ENCODE results near the gene TMPRSS11E. TPM values are rescaled to one million over a fixed set of nuclear protein-coding genes. Genes with fewer than 3 reads are reported as not detected.

TMPRSS11E gene
- polyA plus RNA-seq, 1 experiment: not detected

GRCh38 chr4:68461790-68462189, 14.5 kb downstream of the TMPRSS11E start:
- Histone ChIP-seq H3K27me3 (ENCODE audit: control insufficient read depth, insufficient read depth, low read length) (no peaks in the 10 kb centered on the region), H3K36me3 (ENCODE audit: control insufficient read depth, insufficient read depth, low read length) (no peaks in the 10 kb centered on the region), H3K4me3 (ENCODE audit: low read depth, low read length) (no peak overlapping the region)
- no peak for DNase-seq (ENCODE audit: low read depth)
- ChIA-PET CTCF (interaction anchor here (0.7 kb wide), 1 partner anchor 37 kb away, joined by 3 read pairs; no protein-coding TSS in a partner anchor), POLR2A (no interaction called here)
- no peak for TF ChIP-seq CTCF (IDR thresholded peaks at IDR 0.05; ENCODE audit: insufficient read depth, low read depth, low read length)

GRCh38 chr4:68462691-68463090, 15.4 kb downstream of the TMPRSS11E start:
- ChIA-PET CTCF (no interaction called here), POLR2A (no interaction called here)
- no peaks in the 10 kb centered on the region for H3K27me3 ChIP-seq (ENCODE audit: control insufficient read depth, insufficient read depth, low read length)
- no peaks in the 10 kb centered on the region for H3K36me3 ChIP-seq (ENCODE audit: control insufficient read depth, insufficient read depth, low read length)
- H3K4me3 ChIP-seq (ENCODE audit: low read depth, low read length): no peak overlapping the region
- TF ChIP-seq CTCF (IDR thresholded peaks at IDR 0.05; ENCODE audit: insufficient read depth, low read depth, low read length): no peak
- no peak for DNase-seq (ENCODE audit: low read depth)

- DNase-seq (ENCODE audit: low read depth): no peak
- H3K4me3 ChIP-seq (ENCODE audit: low read depth, low read length): no peak overlapping the region
- H3K27me3 ChIP-seq (ENCODE audit: control insufficient read depth, insufficient read depth, low read length): no peaks in the 10 kb centered on the region
- no peak for TF ChIP-seq CTCF (IDR thresholded peaks at IDR 0.05; ENCODE audit: insufficient read depth, low read depth, low read length)
- H3K36me3 ChIP-seq (ENCODE audit: control insufficient read depth, insufficient read depth, low read length): no peaks in the 10 kb centered on the region
- ChIA-PET CTCF (no interaction called here), POLR2A (no interaction called here)
Observed at GRCh38 chr4:68463796-68464195, 16.5 kb downstream of the TMPRSS11E start.

GRCh38 chr4:68465058-68465457, 17.8 kb downstream of the TMPRSS11E start:
- TF ChIP-seq CTCF (IDR thresholded peaks at IDR 0.05; ENCODE audit: insufficient read depth, low read depth, low read length): no peak
- POLR2A ChIA-PET: no interaction called here
- CTCF ChIA-PET: interaction anchor here (1.2 kb wide), 1 partner anchor 10 kb away, joined by 5 read pairs; no protein-coding TSS in a partner anchor
- no peaks in the 10 kb centered on the region for H3K27me3 ChIP-seq (ENCODE audit: control insufficient read depth, insufficient read depth, low read length)
- DNase-seq (ENCODE audit: low read depth): no peak
- H3K36me3 ChIP-seq (ENCODE audit: control insufficient read depth, insufficient read depth, low read length): no peaks in the 10 kb centered on the region
- H3K4me3 ChIP-seq (ENCODE audit: low read depth, low read length): no peak overlapping the region

GRCh38 chr4:68466185-68466584, 18.9 kb downstream of the TMPRSS11E start:
- peak; percentile 72 for DNase-seq (ENCODE audit: low read depth)
- Histone ChIP-seq H3K4me3 (ENCODE audit: low read depth, low read length) (no peak overlapping the region), H3K36me3 (ENCODE audit: control insufficient read depth, insufficient read depth, low read length) (no peaks in the 10 kb centered on the region), H3K27me3 (ENCODE audit: control insufficient read depth, insufficient read depth, low read length) (no peaks in the 10 kb centered on the region)
- ChIA-PET POLR2A (no interaction called here), CTCF (no interaction called here)
- TF ChIP-seq CTCF (IDR thresholded peaks at IDR 0.05; ENCODE audit: insufficient read depth, low read depth, low read length): no peak

All from BJ (cell line).